HG03280 (cell line): ENCODE data around the gene IZUMO1.
"Not testable (repeated sequence)": the region's sequence is repeated elsewhere in the genome, so short reads cannot be mapped to it uniquely, and the experiment has no call there.

Experiments
- ATAC-seq: cut with Tn5 transposase; IDR thresholded peaks from one replicate; pipeline ENCODE4 v1.9.1; 2021; ENCODE audit warnings: mild to moderate bottlenecking, moderate library complexity; ENCODE audit not compliant: unreplicated experiment

Gene IZUMO1

DNA sequence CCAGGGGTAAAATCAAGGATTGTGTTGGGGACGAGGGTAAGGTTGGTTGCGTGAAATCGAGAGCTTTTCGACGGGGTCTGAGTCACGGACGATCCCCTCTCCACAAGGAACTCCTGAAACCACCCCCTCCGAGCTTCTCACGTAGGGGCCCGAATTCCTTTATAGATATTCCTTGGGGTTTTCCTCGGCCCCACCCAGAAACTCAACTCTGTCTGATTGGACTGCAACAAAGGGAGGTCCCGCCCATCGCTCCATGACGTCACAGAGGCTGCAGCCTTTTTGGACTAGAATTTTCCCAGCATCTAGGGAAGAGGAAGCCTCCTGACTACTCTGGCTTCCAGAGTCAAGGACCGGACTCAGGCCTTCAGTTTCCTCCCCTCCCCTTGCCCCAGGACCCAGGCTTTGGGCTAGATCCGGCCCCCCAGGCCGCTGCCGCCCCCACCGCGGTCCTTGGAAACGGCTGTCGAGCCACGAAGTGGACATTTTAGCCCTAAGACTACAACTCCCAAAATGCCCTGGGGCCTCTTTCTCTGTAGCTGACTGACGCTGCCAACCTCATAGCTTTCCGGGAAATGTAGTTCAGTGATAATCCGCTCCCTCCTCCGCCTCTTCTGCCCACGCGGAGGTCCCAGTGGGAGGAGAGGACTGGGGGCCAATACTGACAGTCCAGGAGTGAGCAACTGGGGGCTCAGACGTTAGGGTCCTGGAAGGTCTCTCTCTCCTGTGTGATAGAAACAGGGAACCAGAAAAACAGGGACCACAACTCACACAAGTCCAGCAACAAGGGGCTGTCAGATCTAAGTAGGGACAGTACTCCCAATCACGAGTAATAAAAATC lies at the start of gene IZUMO1:
Gene IZUMO1 (minus strand): TSS at position 172 of the 838 bp plus-strand sequence. CDS start 1,050 bp downstream, outside the sequence.
- ATAC-seq = no peak

DNA sequence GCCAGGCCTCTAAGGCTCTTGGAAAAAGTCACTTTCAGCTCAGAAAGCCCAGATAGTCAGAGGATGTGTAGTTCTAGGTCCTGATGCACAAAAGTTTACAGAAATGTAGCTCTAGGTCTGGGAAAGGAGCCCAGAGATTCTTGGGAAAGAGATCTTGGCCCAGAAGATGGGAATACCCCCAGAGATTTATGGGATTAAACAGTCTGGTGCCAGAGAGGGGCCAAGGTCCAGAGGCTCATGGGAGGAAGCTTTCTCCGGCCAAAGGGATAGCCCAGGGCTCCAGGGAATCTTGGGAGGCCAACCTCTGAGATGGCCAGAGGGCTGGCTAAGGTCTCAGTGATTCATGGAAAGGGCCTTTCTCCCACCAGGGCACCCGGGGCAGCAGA lies 49.0 kb upstream of the IZUMO1 start:
- ATAC-seq = no peak

DNA sequence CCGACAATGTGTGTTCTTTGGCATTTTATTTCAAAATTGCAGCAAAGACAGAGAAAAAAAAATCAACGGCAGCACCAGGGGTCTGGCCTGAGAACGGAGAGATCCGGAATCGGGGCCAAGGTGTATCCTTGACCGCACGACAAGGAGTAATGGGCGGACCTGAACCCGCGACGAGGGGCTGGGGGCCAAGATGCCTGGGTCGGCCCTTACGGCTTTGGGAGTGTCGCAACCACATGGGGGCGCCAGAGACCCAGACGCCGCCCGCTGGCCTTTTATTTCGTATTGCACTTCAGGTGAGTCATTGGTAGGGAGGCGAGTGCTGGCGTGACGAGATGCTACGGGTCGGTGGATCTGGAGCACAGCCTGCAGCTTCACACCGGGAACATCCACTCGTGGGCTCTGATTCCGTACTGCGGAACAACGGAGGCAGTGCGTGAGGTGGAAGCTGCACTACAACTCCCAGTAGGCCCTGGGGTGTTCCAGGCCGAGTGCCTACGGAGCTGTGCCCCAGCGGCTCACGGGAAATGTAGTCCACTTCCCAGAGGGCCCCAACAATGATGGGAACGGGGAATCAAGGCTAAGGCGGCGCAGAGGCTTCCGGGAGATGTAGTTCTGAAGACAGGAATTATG lies 48.5 kb upstream of the IZUMO1 start:
- peak; percentile 85 for ATAC-seq

- ATAC-seq = no peak
Observed at GRCh38 chr19:48794291-48794690, 47.6 kb upstream of the IZUMO1 start.

DNA sequence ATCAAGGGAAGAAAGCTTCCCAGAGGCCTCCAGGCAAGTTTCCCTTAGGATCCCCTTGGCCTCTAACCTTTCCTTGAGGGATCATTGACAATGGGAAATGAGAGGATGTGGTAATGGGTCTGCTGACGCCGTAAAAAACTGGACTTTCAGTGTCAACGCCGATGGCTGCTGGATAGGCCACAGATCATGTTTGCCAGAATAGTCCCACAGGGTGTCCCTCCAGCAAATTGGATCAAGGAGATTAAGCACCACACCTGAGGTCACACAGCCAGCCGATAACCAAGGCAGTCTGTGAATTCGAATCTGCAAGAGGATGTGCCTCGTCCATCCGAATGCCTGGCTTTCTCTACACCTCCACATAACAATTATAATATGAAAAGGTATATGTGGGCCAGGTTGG lies 46.6 kb upstream of the IZUMO1 start:
- no peak for ATAC-seq

DNA sequence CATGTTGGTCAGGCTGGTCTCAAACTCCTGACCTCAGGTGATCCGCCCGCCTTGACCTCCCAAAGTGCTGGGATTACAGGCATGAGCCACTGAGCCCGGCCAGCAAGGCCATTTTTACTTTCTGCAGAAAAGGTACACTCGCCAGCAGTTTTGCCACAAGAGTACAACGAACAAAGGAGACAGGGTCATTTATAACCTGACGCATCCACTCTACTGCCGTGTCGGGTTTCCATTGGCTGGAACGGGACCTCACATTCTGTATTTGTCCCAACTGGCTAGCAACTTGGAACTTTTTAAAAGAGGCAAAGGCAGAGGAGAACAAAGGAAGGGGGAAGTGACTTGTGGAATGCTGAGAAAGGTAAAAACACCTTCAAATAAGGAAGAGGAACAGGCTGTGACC lies 40.6 kb upstream of the IZUMO1 start:
- ATAC-seq = not testable (repeated sequence)

DNA sequence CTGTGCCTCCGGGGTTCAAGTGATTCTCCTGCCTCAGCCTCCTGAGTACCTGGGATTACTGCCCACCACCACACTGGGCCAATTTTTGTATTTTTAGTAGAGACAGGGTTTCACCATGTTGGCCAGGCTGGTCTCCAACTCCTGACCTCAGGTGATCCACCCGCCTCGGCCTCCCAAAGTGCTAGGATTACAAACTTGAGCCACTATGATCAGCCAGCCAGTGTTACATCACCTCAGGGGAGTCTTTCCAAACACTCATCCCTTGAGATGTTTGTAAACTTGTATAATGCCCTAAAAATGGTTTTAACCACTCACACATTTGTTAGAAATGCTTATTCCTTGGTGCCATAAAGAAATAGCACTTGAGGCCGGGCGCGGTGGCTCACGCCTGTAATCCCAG lies 39.7 kb upstream of the IZUMO1 start:
- not testable (repeated sequence) for ATAC-seq

DNA sequence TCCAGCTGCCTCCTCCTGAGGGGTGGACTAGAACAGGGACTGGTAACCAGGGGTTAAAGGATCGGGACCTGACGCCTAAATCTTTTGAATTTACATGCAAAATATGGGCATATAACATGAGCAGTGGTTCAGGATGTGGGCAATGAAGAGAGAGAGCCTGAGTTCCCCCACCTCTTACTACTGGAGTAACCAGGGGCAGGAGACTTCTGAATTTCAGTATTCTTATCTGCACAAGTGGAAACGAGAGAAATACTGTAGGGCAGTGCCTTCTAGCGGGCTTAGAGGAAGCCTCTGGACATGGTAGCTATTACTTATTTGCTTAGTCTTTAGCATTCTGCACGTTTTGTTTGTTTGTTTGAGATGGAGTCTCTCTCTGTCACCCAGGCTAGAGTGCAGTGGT lies 37.8 kb upstream of the IZUMO1 start:
- no peak for ATAC-seq

DNA sequence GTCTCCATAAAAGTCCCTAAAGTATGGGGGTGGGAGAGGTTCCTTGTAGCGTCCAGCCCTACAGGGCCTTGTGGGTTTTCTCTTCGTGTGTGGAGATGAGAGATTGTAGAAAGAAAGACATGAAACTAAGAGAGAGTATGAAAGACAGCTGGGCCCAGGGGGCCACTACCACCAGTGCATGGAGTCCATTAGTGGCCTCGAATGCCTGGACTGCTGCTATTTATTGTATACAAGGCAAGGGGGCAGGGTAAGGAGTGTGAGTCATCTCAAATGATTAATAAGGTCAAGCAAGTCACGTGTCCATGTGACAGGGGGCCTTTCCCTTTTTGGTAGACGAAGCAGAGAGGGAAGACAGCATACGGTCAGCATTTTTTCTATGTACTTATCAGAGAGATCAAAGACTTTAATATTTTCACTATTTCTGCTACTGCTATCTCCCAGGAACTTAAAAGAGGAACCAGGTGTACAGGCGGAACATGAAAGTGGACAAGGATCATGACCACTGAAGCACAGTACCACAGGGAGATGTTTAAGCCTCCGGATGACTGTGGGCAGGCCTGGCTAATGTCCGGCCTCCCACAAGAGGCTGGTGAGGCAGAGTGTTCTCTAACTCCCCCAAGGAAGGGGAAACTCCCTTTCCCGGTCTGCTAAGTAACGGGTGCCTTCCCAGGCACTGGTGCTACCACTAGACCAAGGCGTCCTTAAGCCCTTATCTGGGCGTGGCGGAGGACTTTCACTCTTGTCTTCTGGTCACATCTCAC lies 34.1 kb upstream of the IZUMO1 start:
- no peak for ATAC-seq

GRCh38 chr19:48779636-48780035 lies 32.9 kb upstream of the IZUMO1 start:
- ATAC-seq = no peak

GRCh38 chr19:48777720-48778119 lies 31.0 kb upstream of the IZUMO1 start:
- ATAC-seq = no peak

DNA sequence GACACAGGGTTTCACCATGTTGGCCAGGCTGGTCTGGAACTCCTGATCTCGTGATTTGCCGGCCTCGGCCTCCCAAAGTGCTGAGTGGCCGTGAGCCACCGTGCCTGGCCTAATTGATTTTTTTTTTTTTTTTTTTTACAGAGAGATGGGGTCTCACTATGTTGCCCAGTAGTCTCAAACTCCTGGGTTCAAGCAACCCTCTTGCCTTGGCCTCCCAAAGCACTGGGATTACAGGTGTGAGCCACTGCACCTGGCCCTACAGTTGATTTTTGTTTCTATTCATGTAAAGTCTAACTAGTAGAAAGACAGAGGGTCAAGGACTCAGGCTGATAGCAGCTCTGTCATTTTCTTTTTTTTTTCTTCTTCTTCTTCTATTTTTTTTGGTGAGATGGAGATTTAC lies 30.4 kb upstream of the IZUMO1 start:
- ATAC-seq = no peak

DNA sequence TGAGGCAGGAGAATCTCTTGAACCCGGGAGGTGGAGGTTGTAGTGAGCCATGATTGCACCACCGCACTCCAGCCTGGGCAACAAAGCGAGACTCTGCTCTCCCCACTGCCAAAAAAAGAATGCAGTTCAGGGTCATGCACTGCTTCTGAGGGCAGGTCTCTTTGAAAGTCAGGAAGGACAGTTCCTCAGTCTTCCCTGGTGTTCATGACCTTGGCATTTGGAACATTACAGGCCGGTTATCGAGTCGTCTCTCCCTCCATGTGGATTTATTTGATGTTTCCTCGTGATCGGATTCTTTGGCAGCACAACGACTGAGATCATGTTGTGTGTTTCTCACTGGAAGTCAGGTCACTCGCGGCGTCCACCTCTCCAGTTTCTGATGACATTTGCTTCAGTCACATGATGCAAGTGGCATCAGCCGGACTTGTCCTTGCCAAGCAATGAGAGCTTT lies 25.8 kb upstream of the IZUMO1 start:
- no peak for ATAC-seq

DNA sequence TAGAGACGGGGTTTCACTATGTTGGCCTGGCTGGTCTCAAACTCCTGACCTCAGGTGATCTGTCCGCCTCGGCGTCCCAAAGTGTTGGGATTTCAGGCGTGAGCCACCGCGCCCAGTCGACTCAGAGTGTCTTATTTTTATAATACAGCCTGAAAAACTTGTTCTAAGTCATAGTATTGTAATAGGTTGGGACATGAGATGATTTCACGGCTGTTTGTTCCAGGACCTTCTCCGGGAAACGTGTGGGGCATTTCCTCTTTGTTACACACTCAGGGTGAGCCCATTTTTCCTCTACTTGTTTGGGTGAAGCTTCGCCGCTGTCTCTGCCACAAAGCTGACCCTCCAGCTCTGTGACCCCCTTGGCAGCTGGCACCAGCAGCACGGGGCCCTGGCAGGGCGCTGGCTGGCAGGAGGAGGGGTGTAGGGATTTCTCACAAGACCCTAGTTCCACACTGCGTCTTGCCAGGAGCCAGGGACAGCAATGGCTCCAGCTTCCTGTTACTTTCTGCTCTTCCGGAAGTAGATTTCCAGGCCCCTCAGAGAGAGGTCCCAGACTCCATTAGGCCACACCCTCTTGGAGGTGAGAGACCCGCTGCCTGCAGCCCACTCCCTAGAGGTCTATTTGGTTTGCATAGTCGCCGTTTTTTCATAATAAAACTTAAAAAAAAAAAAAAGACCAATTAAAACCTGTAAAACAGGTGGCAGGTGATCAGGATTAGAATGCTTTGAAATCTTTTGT lies 24.2 kb upstream of the IZUMO1 start:
- ATAC-seq = no peak

DNA sequence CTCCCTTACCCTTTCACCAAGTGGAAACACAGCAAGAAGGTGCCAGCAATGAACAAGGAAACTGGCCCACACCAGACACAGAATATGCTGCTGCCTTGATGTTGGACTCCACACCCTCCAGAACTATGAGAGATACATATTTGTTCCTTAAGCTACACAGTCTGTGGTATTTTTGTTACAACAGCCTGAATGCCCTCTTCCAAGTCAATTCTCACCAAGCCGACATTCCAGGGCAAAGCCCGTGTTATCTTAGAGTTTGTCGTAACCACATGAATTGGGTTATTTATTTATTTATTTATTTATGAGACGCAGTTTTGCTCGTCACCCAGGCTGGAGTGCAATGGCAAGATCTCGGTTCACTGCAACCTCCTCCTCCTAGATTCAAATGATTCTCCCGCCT lies 23.6 kb upstream of the IZUMO1 start:
- ATAC-seq = no peak

DNA sequence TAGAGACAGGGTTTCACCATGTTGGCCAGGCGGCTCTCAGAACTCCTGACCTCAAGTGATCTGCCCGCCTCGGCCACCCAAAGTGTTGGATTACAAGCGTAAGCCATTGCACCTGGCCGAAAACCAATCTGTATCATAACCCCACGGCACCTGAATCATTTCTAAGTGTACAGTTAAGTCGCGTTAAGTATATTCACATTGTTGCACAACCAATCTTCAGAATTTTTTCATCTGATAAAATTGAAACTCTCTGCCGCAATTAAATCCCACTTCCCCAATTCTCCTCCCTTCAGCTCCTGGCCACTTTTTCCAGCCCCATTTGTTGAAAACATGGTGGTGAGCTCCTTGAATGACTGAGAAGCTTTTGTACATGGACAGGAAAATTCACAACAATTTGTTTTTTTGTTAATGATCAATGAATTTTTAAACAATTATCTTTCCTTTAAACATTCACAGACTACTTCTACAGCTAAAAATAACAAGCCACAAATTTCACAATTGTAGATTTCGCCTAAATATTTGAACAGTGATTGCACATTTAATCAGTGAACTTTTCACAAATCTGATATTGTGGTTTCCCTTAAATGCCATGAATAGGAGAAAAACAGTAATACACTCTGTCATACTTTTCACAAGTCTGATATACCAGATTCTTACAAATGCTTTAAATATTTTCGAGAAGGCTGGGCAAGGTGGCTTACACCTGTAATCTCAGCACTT lies 22.4 kb upstream of the IZUMO1 start:
- no peak for ATAC-seq

- ATAC-seq = not testable (repeated sequence)
Observed at GRCh38 chr19:48768171-48768753, 21.6 kb upstream of the IZUMO1 start.

GRCh38 chr19:48765816-48766215 lies 19.1 kb upstream of the IZUMO1 start:
- ATAC-seq = not testable (repeated sequence)

DNA sequence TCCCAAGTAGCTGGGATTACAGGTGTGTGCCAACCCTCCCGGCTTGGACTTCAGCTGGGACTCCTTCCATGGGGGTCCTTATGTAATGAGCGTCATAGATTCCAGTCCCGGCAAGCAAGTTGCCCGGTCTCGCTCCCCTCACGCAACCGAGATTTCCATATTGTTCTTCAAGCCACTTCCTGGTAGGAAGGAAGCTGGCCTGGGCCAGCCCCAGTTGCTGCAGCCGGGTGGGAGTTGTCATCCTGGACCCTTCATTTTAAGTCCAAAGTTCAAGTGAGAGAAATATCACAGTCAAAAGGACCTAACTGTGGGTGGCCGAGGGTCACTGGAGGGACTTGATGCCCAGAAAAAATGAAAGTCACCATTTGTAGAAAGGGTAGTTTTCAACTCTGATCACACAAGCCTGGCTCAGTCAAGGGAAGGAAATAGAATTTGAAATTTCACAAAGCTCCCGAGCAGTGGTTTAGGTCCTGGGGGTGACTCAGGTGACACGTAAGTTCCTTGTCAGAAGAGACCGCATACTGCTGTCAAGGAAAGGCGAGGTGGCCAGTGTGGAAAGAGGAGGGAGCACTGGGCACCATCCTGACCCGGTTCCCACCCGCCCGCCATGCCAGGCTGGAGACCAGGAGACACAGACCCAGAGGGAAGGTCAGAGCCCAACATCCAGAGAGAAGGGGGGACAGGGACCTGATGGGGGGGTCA lies 13.9 kb upstream of the IZUMO1 start:
- no peak for ATAC-seq
